Panc1 (cell line): ENCODE data around the gene SMIM36. TPM values are rescaled to one million over a fixed set of nuclear protein-coding genes. Genes with fewer than 3 reads are reported as not detected.

Source experiments
- ATAC-seq: fragments of 200-7000 bp; cut with Tn5 transposase; 2 replicates; pipeline ENCODE4 v1.9.1; 2020; ENCODE audit warnings: mild to moderate bottlenecking, moderate library complexity
- BruUV-seq: library from RNA; stranded (reverse); fragments of 400-500 nt; replicated peaks from 2 replicates; lab custom pipeline; 2021; lab: Mats Ljungman, UMichigan
- CTCF ChIA-PET: fragments of 300-600 bp; sonication (Branson Sonifier 250); formaldehyde crosslinking; loops from one replicate; lab custom pipeline; 2022; ENCODE audit warnings: antibody characterized with exemption; lab: Charles Lee
- POLR2A ChIA-PET: fragments of 300-600 bp; sonication (Branson Sonifier 250); formaldehyde crosslinking; loops from one replicate; lab custom pipeline; 2022; ENCODE audit warnings: antibody characterized with exemption; lab: Charles Lee
- DNase-seq: peaks from one replicate; pipeline ENCODE4 v3.0.0-alpha.2; 2010; ENCODE audit warnings: low read depth, low spot score
- H3K27ac ChIP-seq: 2 replicates; pipeline ENCODE4 v1.5.1; 2011; ENCODE audit warnings: mild to moderate bottlenecking, low read length, inconsistent platforms
- H3K27me3 ChIP-seq: fragments of 200-500 bp; sonication (Bioruptor generic); 2 replicates; pipeline ENCODE4 v1.6.0; 2014; ENCODE audit warnings: low read length, inconsistent platforms; ENCODE audit not compliant: control insufficient read depth, insufficient read depth
- H3K36me3 ChIP-seq: fragments of 200-500 bp; sonication (Bioruptor generic); 2 replicates; pipeline ENCODE4 v1.5.1; 2014; ENCODE audit warnings: inconsistent platforms, mild to moderate bottlenecking, low read length, moderate library complexity; ENCODE audit not compliant: control insufficient read depth, insufficient read depth
- H3K4me1 ChIP-seq: 2 replicates; pipeline ENCODE4 v1.5.1; 2011; ENCODE audit warnings: inconsistent platforms, mild to moderate bottlenecking, low read length, moderate library complexity; ENCODE audit not compliant: control insufficient read depth, insufficient read depth
- H3K4me3 ChIP-seq, 2 experiments: 2 replicates each; pipeline ENCODE4 v1.5.1; 2011 to 2012; ENCODE audit warnings: low read depth in 2 of 2, low read length in 2 of 2, mild to moderate bottlenecking in 2 of 2, inconsistent platforms in 1 of 2, moderate library complexity in 1 of 2
- H3K9me3 ChIP-seq: fragments of 200-500 bp; sonication (Bioruptor generic); 2 replicates; pipeline ENCODE4 v1.5.1; 2014; ENCODE audit warnings: low read depth, mild to moderate bottlenecking, inconsistent platforms, low read length, moderate library complexity; ENCODE audit not compliant: control insufficient read depth, insufficient read depth
- POLR2AphosphoS5 ChIP-seq: IDR thresholded peaks from 2 replicates; pipeline ENCODE4 v1.6.1; 2012; ENCODE audit warnings: mild to moderate bottlenecking, low read depth, low read length, moderate library complexity
- SIN3A ChIP-seq: IDR thresholded peaks from 2 replicates; pipeline ENCODE4 v1.6.1; 2012; ENCODE audit warnings: low read depth, mild to moderate bottlenecking, low read length, moderate library complexity, borderline replicate concordance; ENCODE audit not compliant: insufficient read depth
- TCF7L2 ChIP-seq: IDR thresholded peaks from 2 replicates; pipeline ENCODE4 v1.6.1; 2011; ENCODE audit warnings: mild to moderate bottlenecking, low read depth, low read length, inconsistent platforms
- in situ Hi-C: cut with HindIII; loops from 2 replicates; pipeline ENCODE4 v1.10.0; 2016; ENCODE audit warnings: low sequenced_read_pairs, low pct_unique_long_range_greater_than_20kb
- intact Hi-C: fragments of 100-400 bp; cut with micrococcal nuclease; formaldehyde crosslinking; loops from one replicate; pipeline ENCODE4 v1.10.0; 2022; ENCODE audit not compliant: unreplicated experiment
- total RNA-seq: library from RNA; stranded (reverse); gene quantifications from one replicate; pipeline ENCODE4 v1.2.1, GENCODE V29; 2021; ENCODE audit not compliant: unreplicated experiment
- TF ChIP-seq, protein P1 (sequence below): fragments of 450-650 bp; IDR thresholded peaks from 2 replicates; pipeline ENCODE4 v1.5.1; 2017; ENCODE audit warnings: mild to moderate bottlenecking
- TF ChIP-seq, protein P2 (sequence below), 2 experiments: IDR thresholded peaks; 2 replicates each; pipeline ENCODE4 v1.6.1; 2011 to 2012; ENCODE audit warnings: low read depth in 2 of 2, control low read depth in 1 of 2, low read length in 1 of 2, mild to moderate bottlenecking in 1 of 2, moderate library complexity in 1 of 2; ENCODE audit not compliant: insufficient read depth in 1 of 2

Gene SMIM36
- total RNA-seq, 1 experiment from 2014 or later: not detected

- no TSS peak for BruUV-seq
- ATAC-seq (no peak), DNase-seq (no peak)
- intact Hi-C loops: no loop called here
- CTCF ChIA-PET: no interaction called here
- Histone ChIP-seq H3K36me3 (no peaks in the 10 kb centered on the region), H3K27ac (no peak overlapping the region), H3K27me3 (peaks cover 19% of the 10 kb centered on the region), H3K4me3 (no peak overlapping the region), H3K4me1 (no peaks in the 10 kb centered on the region), H3K9me3 (no peaks in the 10 kb centered on the region)
- POLR2A ChIA-PET: no interaction called here
- TF ChIP-seq, protein P1, sequence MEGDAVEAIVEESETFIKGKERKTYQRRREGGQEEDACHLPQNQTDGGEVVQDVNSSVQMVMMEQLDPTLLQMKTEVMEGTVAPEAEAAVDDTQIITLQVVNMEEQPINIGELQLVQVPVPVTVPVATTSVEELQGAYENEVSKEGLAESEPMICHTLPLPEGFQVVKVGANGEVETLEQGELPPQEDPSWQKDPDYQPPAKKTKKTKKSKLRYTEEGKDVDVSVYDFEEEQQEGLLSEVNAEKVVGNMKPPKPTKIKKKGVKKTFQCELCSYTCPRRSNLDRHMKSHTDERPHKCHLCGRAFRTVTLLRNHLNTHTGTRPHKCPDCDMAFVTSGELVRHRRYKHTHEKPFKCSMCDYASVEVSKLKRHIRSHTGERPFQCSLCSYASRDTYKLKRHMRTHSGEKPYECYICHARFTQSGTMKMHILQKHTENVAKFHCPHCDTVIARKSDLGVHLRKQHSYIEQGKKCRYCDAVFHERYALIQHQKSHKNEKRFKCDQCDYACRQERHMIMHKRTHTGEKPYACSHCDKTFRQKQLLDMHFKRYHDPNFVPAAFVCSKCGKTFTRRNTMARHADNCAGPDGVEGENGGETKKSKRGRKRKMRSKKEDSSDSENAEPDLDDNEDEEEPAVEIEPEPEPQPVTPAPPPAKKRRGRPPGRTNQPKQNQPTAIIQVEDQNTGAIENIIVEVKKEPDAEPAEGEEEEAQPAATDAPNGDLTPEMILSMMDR: no peak
- TF ChIP-seq, protein P2, sequence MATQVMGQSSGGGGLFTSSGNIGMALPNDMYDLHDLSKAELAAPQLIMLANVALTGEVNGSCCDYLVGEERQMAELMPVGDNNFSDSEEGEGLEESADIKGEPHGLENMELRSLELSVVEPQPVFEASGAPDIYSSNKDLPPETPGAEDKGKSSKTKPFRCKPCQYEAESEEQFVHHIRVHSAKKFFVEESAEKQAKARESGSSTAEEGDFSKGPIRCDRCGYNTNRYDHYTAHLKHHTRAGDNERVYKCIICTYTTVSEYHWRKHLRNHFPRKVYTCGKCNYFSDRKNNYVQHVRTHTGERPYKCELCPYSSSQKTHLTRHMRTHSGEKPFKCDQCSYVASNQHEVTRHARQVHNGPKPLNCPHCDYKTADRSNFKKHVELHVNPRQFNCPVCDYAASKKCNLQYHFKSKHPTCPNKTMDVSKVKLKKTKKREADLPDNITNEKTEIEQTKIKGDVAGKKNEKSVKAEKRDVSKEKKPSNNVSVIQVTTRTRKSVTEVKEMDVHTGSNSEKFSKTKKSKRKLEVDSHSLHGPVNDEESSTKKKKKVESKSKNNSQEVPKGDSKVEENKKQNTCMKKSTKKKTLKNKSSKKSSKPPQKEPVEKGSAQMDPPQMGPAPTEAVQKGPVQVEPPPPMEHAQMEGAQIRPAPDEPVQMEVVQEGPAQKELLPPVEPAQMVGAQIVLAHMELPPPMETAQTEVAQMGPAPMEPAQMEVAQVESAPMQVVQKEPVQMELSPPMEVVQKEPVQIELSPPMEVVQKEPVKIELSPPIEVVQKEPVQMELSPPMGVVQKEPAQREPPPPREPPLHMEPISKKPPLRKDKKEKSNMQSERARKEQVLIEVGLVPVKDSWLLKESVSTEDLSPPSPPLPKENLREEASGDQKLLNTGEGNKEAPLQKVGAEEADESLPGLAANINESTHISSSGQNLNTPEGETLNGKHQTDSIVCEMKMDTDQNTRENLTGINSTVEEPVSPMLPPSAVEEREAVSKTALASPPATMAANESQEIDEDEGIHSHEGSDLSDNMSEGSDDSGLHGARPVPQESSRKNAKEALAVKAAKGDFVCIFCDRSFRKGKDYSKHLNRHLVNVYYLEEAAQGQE (IDR thresholded peaks at IDR 0.05; ENCODE audit: insufficient read depth in 1 of 2, low read depth in 2 of 2, low read length in 1 of 2): no peak
- TF ChIP-seq SIN3A (no peak), TCF7L2 (no peak), POLR2AphosphoS5 (no peak)
- in situ Hi-C loops: no loop called here
Measured at GRCh38 chr17:55521186-55521585, 9.9 kb upstream of the SMIM36 start.

DNA sequence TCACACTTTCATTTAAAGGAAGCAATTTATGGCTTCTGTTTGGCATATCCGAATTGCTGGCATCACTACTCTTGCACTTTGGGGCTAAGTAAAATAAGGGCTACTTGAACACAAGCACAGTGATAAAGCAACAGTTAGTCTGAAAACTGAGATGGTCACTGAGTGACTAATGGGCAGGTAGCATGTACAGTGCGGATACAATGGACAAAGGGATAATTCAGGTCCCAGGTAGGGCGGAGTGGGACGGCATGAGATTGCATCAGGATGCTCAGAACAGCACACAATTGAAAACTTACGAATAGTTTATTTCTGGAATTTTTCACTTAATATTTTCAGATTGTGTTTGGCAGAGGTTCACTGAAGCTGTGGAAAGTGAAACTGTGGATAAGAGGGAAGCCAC lies 9.2 kb upstream of the SMIM36 start:
- intact Hi-C loops (no loop called here), in situ Hi-C loops (no loop called here)
- Histone ChIP-seq H3K9me3 (no peaks in the 10 kb centered on the region), H3K4me3 (no peak overlapping the region), H3K4me1 (no peaks in the 10 kb centered on the region), H3K27me3 (peaks cover 19% of the 10 kb centered on the region), H3K36me3 (no peaks in the 10 kb centered on the region), H3K27ac (no peak overlapping the region)
- TF ChIP-seq, protein P2 (IDR thresholded peaks at IDR 0.05; ENCODE audit: insufficient read depth in 1 of 2, low read depth in 2 of 2, low read length in 1 of 2): no peak
- TF ChIP-seq, protein P1: no peak
- TF ChIP-seq POLR2AphosphoS5: no peak
- no peak for TF ChIP-seq SIN3A
- TF ChIP-seq TCF7L2: no peak
- ATAC-seq (no peak), DNase-seq (no peak)
- CTCF ChIA-PET: no interaction called here
- no TSS peak for BruUV-seq
- POLR2A ChIA-PET: no interaction called here
